NT2/D1 (cell line): ENCODE data around the gene HPS3.

Experiments
- YY1 ChIP-seq: IDR thresholded peaks from 2 replicates; pipeline ENCODE4 v1.6.1; 2011; ENCODE audit not compliant: insufficient read length, insufficient read depth
- ZNF274 ChIP-seq: IDR thresholded peaks from 2 replicates; pipeline ENCODE4 v1.6.1; 2011; ENCODE audit warnings: mild to moderate bottlenecking, low read depth, low read length

DNA sequence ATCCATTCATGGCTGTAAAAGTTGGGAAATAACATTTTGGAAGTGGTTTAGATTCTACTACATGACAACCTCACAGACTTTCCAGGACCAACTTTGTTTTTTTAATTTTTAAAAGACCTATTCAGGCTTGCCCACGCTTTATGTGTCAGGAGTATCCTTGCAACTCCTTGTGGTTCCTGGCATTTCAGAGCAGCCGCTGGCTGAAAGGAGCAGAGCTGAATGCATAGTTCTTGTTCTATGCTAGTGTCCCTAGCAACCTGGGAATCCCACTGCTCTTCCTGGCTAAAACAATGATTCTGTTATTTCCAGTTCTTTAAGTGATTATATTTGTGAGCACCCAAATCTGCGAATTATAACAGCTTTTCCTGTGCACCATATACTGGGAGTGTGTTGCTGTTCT lies 57.3 kb downstream of the HPS3 start:
- TF ChIP-seq YY1 (no peak), ZNF274 (no peak)
